ENCODE results near the gene SLC38A2.

Gene SLC38A2

GRCh38 chr12:46360370-46360769 is 12.2 kb downstream of the SLC38A2 start:
- no CpG with 5 or more reads among the region's 1 CpG for WGBS
- peak overlapping the region; percentile 13 for H3K9ac ChIP-seq (ENCODE audit: low read length)
- H2AFZ ChIP-seq (ENCODE audit: low read depth, low read length), result no peak overlapping the region
- H3K4me1 ChIP-seq (ENCODE audit: control insufficient read depth, insufficient read depth, low read depth, low read length), result no peaks in the 10 kb centered on the region
- H3K4me2 ChIP-seq (ENCODE audit: low read length, poor library complexity, severe bottlenecking), result no peak overlapping the region
- no peak overlapping the region for H4K8ac ChIP-seq (ENCODE audit: low read length)
- no peak overlapping the region for H2AK5ac ChIP-seq (ENCODE audit: low read length, severe bottlenecking)
- H3K27me3 ChIP-seq (ENCODE audit: control insufficient read depth in 1 of 2, insufficient read depth in 1 of 2, low read length in 2 of 2), result no peaks in the 10 kb centered on the region
- H2BK5ac ChIP-seq (ENCODE audit: low read depth, low read length, poor library complexity, severe bottlenecking), result no peak overlapping the region
- no peak overlapping the region for H4K91ac ChIP-seq (ENCODE audit: low read length)
- no peaks in the 10 kb centered on the region for H3K9me3 ChIP-seq (ENCODE audit: control insufficient read depth, low read length)
- no peaks in the 10 kb centered on the region for H3K79me1 ChIP-seq (replicated peaks; ENCODE audit: low read length, poor library complexity, severe bottlenecking)
- no peak overlapping the region for H3K23ac ChIP-seq (ENCODE audit: low read length in 2 of 2)
- no peak overlapping the region for H2BK120ac ChIP-seq (ENCODE audit: low read depth, low read length)
- H3K36me3 ChIP-seq (ENCODE audit: control insufficient read depth in 1 of 2, insufficient read depth in 2 of 2, low read depth in 1 of 2, low read length in 2 of 2), result peaks cover 0 to 75% of the 10 kb centered on the region in 2 experiments
- no peak overlapping the region for H3K27ac ChIP-seq (ENCODE audit: low read length, poor library complexity, severe bottlenecking)
- H2BK15ac ChIP-seq (ENCODE audit: low read depth, poor library complexity, severe bottlenecking), result no peak overlapping the region
- H3K18ac ChIP-seq (ENCODE audit: low read depth in 1 of 2, low read length in 2 of 2), result no peak overlapping the region
- no peak overlapping the region for H3K4ac ChIP-seq (ENCODE audit: low read depth in 1 of 2, low read length in 2 of 2)
- no peak for DNase-seq
- H2BK12ac ChIP-seq (ENCODE audit: low read length in 2 of 2), result no peak overlapping the region
- H3K14ac ChIP-seq (ENCODE audit: low read length in 2 of 2), result no peak overlapping the region
- no peak overlapping the region for H3K4me3 ChIP-seq (ENCODE audit: insufficient read depth in 1 of 2, low read depth in 1 of 2, low read length in 2 of 2)

- peaks cover 0 to 69% of the 10 kb centered on the region in 2 experiments for H3K36me3 ChIP-seq (ENCODE audit: control insufficient read depth in 1 of 2, insufficient read depth in 2 of 2, low read depth in 1 of 2, low read length in 2 of 2)
- H4K8ac ChIP-seq (ENCODE audit: low read length), result no peak overlapping the region
- H2BK120ac ChIP-seq (ENCODE audit: low read depth, low read length), result no peak overlapping the region
- H3K23ac ChIP-seq (ENCODE audit: low read length in 2 of 2), result no peak overlapping the region
- no peak overlapping the region for H3K14ac ChIP-seq (ENCODE audit: low read length in 2 of 2)
- H3K4ac ChIP-seq (ENCODE audit: low read depth in 1 of 2, low read length in 2 of 2), result no peak overlapping the region
- H3K4me2 ChIP-seq (ENCODE audit: low read length, poor library complexity, severe bottlenecking), result no peak overlapping the region
- H3K4me3 ChIP-seq (ENCODE audit: insufficient read depth in 1 of 2, low read depth in 1 of 2, low read length in 2 of 2), result no peak overlapping the region
- H3K18ac ChIP-seq (ENCODE audit: low read depth in 1 of 2, low read length in 2 of 2), result no peak overlapping the region
- H2BK5ac ChIP-seq (ENCODE audit: low read depth, low read length, poor library complexity, severe bottlenecking), result no peak overlapping the region
- no peak overlapping the region for H2BK12ac ChIP-seq (ENCODE audit: low read length in 2 of 2)
- H3K9me3 ChIP-seq (ENCODE audit: control insufficient read depth, low read length), result no peaks in the 10 kb centered on the region
- peak overlapping the region; percentile 13 for H3K9ac ChIP-seq (ENCODE audit: low read length)
- no peaks in the 10 kb centered on the region for H3K27me3 ChIP-seq (ENCODE audit: control insufficient read depth in 1 of 2, insufficient read depth in 1 of 2, low read length in 2 of 2)
- no peak for DNase-seq
- H3K27ac ChIP-seq (ENCODE audit: low read length, poor library complexity, severe bottlenecking), result peak overlapping the region; percentile 5
- no peak overlapping the region for H4K91ac ChIP-seq (ENCODE audit: low read length)
- H2AK5ac ChIP-seq (ENCODE audit: low read length, severe bottlenecking), result no peak overlapping the region
- H2AFZ ChIP-seq (ENCODE audit: low read depth, low read length), result no peak overlapping the region
- no peak overlapping the region for H2BK15ac ChIP-seq (ENCODE audit: low read depth, poor library complexity, severe bottlenecking)
- no peaks in the 10 kb centered on the region for H3K4me1 ChIP-seq (ENCODE audit: control insufficient read depth, insufficient read depth, low read depth, low read length)
- H3K79me1 ChIP-seq (replicated peaks; ENCODE audit: low read length, poor library complexity, severe bottlenecking), result no peaks in the 10 kb centered on the region
- 100% methylated on average over 2 of the region's 4 CpGs for WGBS
Observed at GRCh38 chr12:46359667-46360280, 12.8 kb downstream of the SLC38A2 start.

GRCh38 chr12:46358791-46359666 is 13.5 kb downstream of the SLC38A2 start:
- Histone ChIP-seq H2BK5ac (ENCODE audit: low read depth, low read length, poor library complexity, severe bottlenecking) (no peak overlapping the region), H3K18ac (ENCODE audit: low read depth in 1 of 2, low read length in 2 of 2) (no peak overlapping the region), H3K14ac (ENCODE audit: low read length in 2 of 2) (no peak overlapping the region), H4K91ac (ENCODE audit: low read length) (no peak overlapping the region), H3K4me3 (ENCODE audit: insufficient read depth in 1 of 2, low read depth in 1 of 2, low read length in 2 of 2) (no peak overlapping the region), H4K8ac (ENCODE audit: low read length) (no peak overlapping the region), H2BK12ac (ENCODE audit: low read length in 2 of 2) (no peak overlapping the region), H3K4me2 (ENCODE audit: low read length, poor library complexity, severe bottlenecking) (no peak overlapping the region), H3K9ac (ENCODE audit: low read length) (peak overlapping the region; percentile 10), H2AFZ (ENCODE audit: low read depth, low read length) (no peak overlapping the region), H3K4me1 (ENCODE audit: control insufficient read depth, insufficient read depth, low read depth, low read length) (no peaks in the 10 kb centered on the region), H3K79me1 (replicated peaks; ENCODE audit: low read length, poor library complexity, severe bottlenecking) (no peaks in the 10 kb centered on the region), H2AK5ac (ENCODE audit: low read length, severe bottlenecking) (no peak overlapping the region), H3K4ac (ENCODE audit: low read depth in 1 of 2, low read length in 2 of 2) (no peak overlapping the region), H3K27ac (ENCODE audit: low read length, poor library complexity, severe bottlenecking) (peak overlapping the region; percentile 40), H2BK15ac (ENCODE audit: low read depth, poor library complexity, severe bottlenecking) (no peak overlapping the region), H2BK120ac (ENCODE audit: low read depth, low read length) (no peak overlapping the region), H3K9me3 (ENCODE audit: control insufficient read depth, low read length) (no peaks in the 10 kb centered on the region), H3K36me3 (ENCODE audit: control insufficient read depth in 1 of 2, insufficient read depth in 2 of 2, low read depth in 1 of 2, low read length in 2 of 2) (peaks cover 0 to 61% of the 10 kb centered on the region in 2 experiments), H3K23ac (ENCODE audit: low read length in 2 of 2) (no peak overlapping the region), H3K27me3 (ENCODE audit: control insufficient read depth in 1 of 2, insufficient read depth in 1 of 2, low read length in 2 of 2) (no peaks in the 10 kb centered on the region)
- DNase-seq, result no peak
- 93% methylated on average over 6 of the region's 7 CpGs for WGBS

- Histone ChIP-seq H2BK12ac (ENCODE audit: low read length in 2 of 2) (no peak overlapping the region), H3K14ac (ENCODE audit: low read length in 2 of 2) (no peak overlapping the region), H3K23ac (ENCODE audit: low read length in 2 of 2) (no peak overlapping the region), H3K4ac (ENCODE audit: low read depth in 1 of 2, low read length in 2 of 2) (no peak overlapping the region), H4K8ac (ENCODE audit: low read length) (no peak overlapping the region), H2BK15ac (ENCODE audit: low read depth, poor library complexity, severe bottlenecking) (no peak overlapping the region), H3K18ac (ENCODE audit: low read depth in 1 of 2, low read length in 2 of 2) (no peak overlapping the region), H4K91ac (ENCODE audit: low read length) (no peak overlapping the region), H3K36me3 (ENCODE audit: control insufficient read depth in 1 of 2, insufficient read depth in 2 of 2, low read depth in 1 of 2, low read length in 2 of 2) (peaks cover 0 to 54% of the 10 kb centered on the region in 2 experiments), H2BK120ac (ENCODE audit: low read depth, low read length) (no peak overlapping the region), H3K4me3 (ENCODE audit: insufficient read depth in 1 of 2, low read depth in 1 of 2, low read length in 2 of 2) (no peak overlapping the region), H3K79me1 (replicated peaks; ENCODE audit: low read length, poor library complexity, severe bottlenecking) (no peaks in the 10 kb centered on the region), H2AFZ (ENCODE audit: low read depth, low read length) (no peak overlapping the region), H3K9me3 (ENCODE audit: control insufficient read depth, low read length) (no peaks in the 10 kb centered on the region), H3K4me2 (ENCODE audit: low read length, poor library complexity, severe bottlenecking) (no peak overlapping the region), H3K27ac (ENCODE audit: low read length, poor library complexity, severe bottlenecking) (no peak overlapping the region), H2AK5ac (ENCODE audit: low read length, severe bottlenecking) (no peak overlapping the region), H3K4me1 (ENCODE audit: control insufficient read depth, insufficient read depth, low read depth, low read length) (no peaks in the 10 kb centered on the region), H2BK5ac (ENCODE audit: low read depth, low read length, poor library complexity, severe bottlenecking) (no peak overlapping the region), H3K27me3 (ENCODE audit: control insufficient read depth in 1 of 2, insufficient read depth in 1 of 2, low read length in 2 of 2) (no peaks in the 10 kb centered on the region), H3K9ac (ENCODE audit: low read length) (no peak overlapping the region)
- no peak for DNase-seq
Observed at GRCh38 chr12:46358325-46358700, 14.3 kb downstream of the SLC38A2 start.
